Measurements from ENCODE around the gene ADCY7. TPM values are rescaled to one million over a fixed set of nuclear protein-coding genes. Genes with fewer than 3 reads are reported as not detected.

The ADCY7 gene
- total RNA-seq, 1 experiment from 2014 or later, result 34.2 TPM

- TF ChIP-seq EGR1 (IDR thresholded peaks at IDR 0.05; ENCODE audit: low read depth) (no peak), SIN3A (IDR thresholded peaks at IDR 0.05; ENCODE audit: low read depth) (no peak), ZBTB33 (IDR thresholded peaks at IDR 0.05; ENCODE audit: extremely low read depth, insufficient replicate concordance, low read length) (no peak)
Observed at GRCh38 chr16:50247123-50247905, 19.0 kb upstream of the ADCY7 start (continued).

- H3K4me1 ChIP-seq (ENCODE audit: control insufficient read depth in 1 of 2, insufficient read depth in 2 of 2, low read length in 2 of 2), result peaks cover 11 to 25% of the 10 kb centered on the region in 2 experiments; a peak in 3 of 4 replicates
- no peak overlapping the region for H3K4me2 ChIP-seq (ENCODE audit: low read length)
- no peaks in the 10 kb centered on the region for H3K36me3 ChIP-seq (ENCODE audit: control insufficient read depth in 1 of 2, insufficient read depth in 2 of 2, low read length in 2 of 2)
- H2AFZ ChIP-seq (ENCODE audit: low read depth, low read length, poor library complexity, severe bottlenecking), result no peak overlapping the region
- BruUV-seq (replicated peaks), result no TSS peak
- no peak for DNase-seq (ENCODE audit: low read depth, low spot score)
- H3K27ac ChIP-seq (ENCODE audit: low read depth, low read length), result no peak overlapping the region
- H3K4me3 ChIP-seq (replicated peaks in 1 of 2; ENCODE audit: low read depth in 1 of 2, low read length in 2 of 2), result no peak overlapping the region
- no peaks in the 10 kb centered on the region for H4K20me1 ChIP-seq (ENCODE audit: insufficient read depth)
- ChIA-PET RAD21 (ENCODE audit: low non-redundant PET in 1 of 2, low total read pairs in 2 of 2, uncharacterized antibody in 2 of 2, unreplicated experiment in 2 of 2) (no interaction called here), CTCF (no interaction called here), POLR2A (no interaction called here)
- no peak for ATAC-seq
- no peaks in the 10 kb centered on the region for H3K27me3 ChIP-seq (ENCODE audit: insufficient read depth, low read length)
- intact Hi-C loops (cut with micrococcal nuclease), result no loop called here
- no peaks in the 10 kb centered on the region for H3K9me3 ChIP-seq (ENCODE audit: control insufficient read depth in 1 of 2, insufficient read depth in 1 of 2, low read depth in 1 of 2, low read length in 2 of 2)
- H3K9me2 ChIP-seq (ENCODE audit: insufficient read depth), result no peaks in the 10 kb centered on the region
- no peak overlapping the region for H3K9ac ChIP-seq (ENCODE audit: low read length)
- H3K79me2 ChIP-seq (ENCODE audit: insufficient read depth, low read length), result no peaks in the 10 kb centered on the region
- TF ChIP-seq SRF (IDR thresholded peaks at IDR 0.05; ENCODE audit: low read depth), result no peak
- TF ChIP-seq YY1 (IDR thresholded peaks at IDR 0.05; ENCODE audit: extremely low read depth, insufficient replicate concordance, low read depth, low read length), result no peak
- TF ChIP-seq FOSL1 (IDR thresholded peaks at IDR 0.05; ENCODE audit: low read depth), result no peak
- no peak for TF ChIP-seq RAD21 (IDR thresholded peaks at IDR 0.05; ENCODE audit: low read depth)
- TF ChIP-seq CEBPB (IDR thresholded peaks at IDR 0.05; ENCODE audit: low read depth), result no peak
- TF ChIP-seq CBX3 (IDR thresholded peaks at IDR 0.05; ENCODE audit: low read depth), result no peak
- no peak for TF ChIP-seq ELF1 (IDR thresholded peaks at IDR 0.05; ENCODE audit: borderline replicate concordance, low read depth)
- no peak for TF ChIP-seq ZFX (IDR thresholded peaks at IDR 0.05)
- TF ChIP-seq POLR2A (IDR thresholded peaks at IDR 0.05; ENCODE audit: borderline replicate concordance, extremely low read depth, insufficient read depth, insufficient read length), result no peak
- TF ChIP-seq SIN3A (IDR thresholded peaks at IDR 0.05; ENCODE audit: low read depth), result no peak
- TF ChIP-seq ATF3 (IDR thresholded peaks at IDR 0.05), result no peak
- no peak for TF ChIP-seq REST (IDR thresholded peaks at IDR 0.05; ENCODE audit: low read depth)
- no peak for TF ChIP-seq CTCF (IDR thresholded peaks at IDR 0.05 in 2 of 3, conservative IDR thresholded peaks at IDR 0.05 in 1 of 3; ENCODE audit: borderline replicate concordance in 1 of 3, insufficient read depth in 1 of 3, low read depth in 2 of 3, low read length in 2 of 3)
- no peak for TF ChIP-seq TCF7L2 (IDR thresholded peaks at IDR 0.05; ENCODE audit: borderline replicate concordance, extremely low read depth, insufficient read depth, insufficient read length)
- no peak for TF ChIP-seq JUND (IDR thresholded peaks at IDR 0.05)
Observed at GRCh38 chr16:50247906-50248608, 18.3 kb upstream of the ADCY7 start.
